Liver (tissue), 3 donors: ENCODE measurements around the gene STK25.

ENCODE experiments used
- EGR1 ChIP-seq, 2 donors: IDR thresholded peaks; 2 replicates each; pipeline ENCODE4 v1.6.1; 2016 to 2018; ENCODE audit warnings: antibody characterized with exemption in 2 of 2, low read depth in 2 of 2
- FOXA1 ChIP-seq: IDR thresholded peaks from 2 replicates; pipeline ENCODE4 v1.6.1; 2016; ENCODE audit warnings: antibody characterized with exemption
- JUND ChIP-seq, 2 donors: IDR thresholded peaks; 2 replicates each; pipeline ENCODE4 v1.6.1; 2016; ENCODE audit warnings: antibody characterized with exemption in 2 of 2
- RAD21 ChIP-seq, 2 donors: IDR thresholded peaks; 2 replicates each; pipeline ENCODE4 v1.6.1; 2016; ENCODE audit warnings: antibody characterized with exemption in 2 of 2, mild to moderate bottlenecking in 2 of 2
- TAF1 ChIP-seq: conservative IDR thresholded peaks from 2 replicates; pipeline ENCODE4 v1.6.1; 2016; ENCODE audit warnings: antibody characterized with exemption, mild to moderate bottlenecking
- YY1 ChIP-seq: IDR thresholded peaks from 2 replicates; pipeline ENCODE4 v1.6.1; 2016; ENCODE audit warnings: antibody characterized with exemption, mild to moderate bottlenecking
- TF ChIP-seq, protein P1 (sequence below): fragments of 150-350 bp; IDR thresholded peaks from 2 replicates; pipeline ENCODE4 v1.5.1; 2017; ENCODE audit warnings: improper control_type of control experiment, low read depth, low read length; ENCODE audit not compliant: missing input control
- TF ChIP-seq, protein P2 (sequence below): IDR thresholded peaks from 2 replicates; pipeline ENCODE4 v1.6.1; 2016; ENCODE audit warnings: antibody characterized with exemption, mild to moderate bottlenecking
- TF ChIP-seq, protein P3 (sequence below): IDR thresholded peaks from 2 replicates; pipeline ENCODE4 v1.6.1; 2016; ENCODE audit warnings: antibody characterized with exemption
- donor health status: healthy.
- donor health status: healthy.

DNA sequence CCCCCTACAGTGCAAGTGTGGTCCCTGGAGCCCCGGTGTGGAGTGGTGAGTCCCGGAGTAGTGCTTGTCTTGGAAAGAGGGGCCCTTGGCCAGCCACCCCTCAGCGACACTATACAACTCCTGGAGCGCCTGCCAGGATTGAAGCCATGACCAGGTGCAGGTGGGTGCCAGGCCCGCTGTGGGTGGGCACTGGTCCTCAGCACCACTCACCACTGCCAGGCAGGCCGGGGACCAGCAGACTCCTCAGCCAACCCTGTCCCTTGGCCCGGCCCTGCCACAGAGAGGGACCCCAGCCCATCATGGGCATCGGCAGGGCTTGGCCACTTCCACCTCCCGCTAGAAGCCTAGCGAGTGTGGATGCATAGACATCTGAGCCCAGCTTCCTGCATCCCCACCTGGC, 42.2 kb downstream of the STK25 start:
- TF ChIP-seq YY1 (no peak), EGR1 (IDR thresholded peaks at IDR 0.05; ENCODE audit: low read depth in 2 of 2) (no peak), TAF1 (no peak), RAD21 (IDR thresholded peaks at IDR 0.05) (no peak), JUND (IDR thresholded peaks at IDR 0.05) (no peak), FOXA1 (no peak)
- TF ChIP-seq, protein P1, sequence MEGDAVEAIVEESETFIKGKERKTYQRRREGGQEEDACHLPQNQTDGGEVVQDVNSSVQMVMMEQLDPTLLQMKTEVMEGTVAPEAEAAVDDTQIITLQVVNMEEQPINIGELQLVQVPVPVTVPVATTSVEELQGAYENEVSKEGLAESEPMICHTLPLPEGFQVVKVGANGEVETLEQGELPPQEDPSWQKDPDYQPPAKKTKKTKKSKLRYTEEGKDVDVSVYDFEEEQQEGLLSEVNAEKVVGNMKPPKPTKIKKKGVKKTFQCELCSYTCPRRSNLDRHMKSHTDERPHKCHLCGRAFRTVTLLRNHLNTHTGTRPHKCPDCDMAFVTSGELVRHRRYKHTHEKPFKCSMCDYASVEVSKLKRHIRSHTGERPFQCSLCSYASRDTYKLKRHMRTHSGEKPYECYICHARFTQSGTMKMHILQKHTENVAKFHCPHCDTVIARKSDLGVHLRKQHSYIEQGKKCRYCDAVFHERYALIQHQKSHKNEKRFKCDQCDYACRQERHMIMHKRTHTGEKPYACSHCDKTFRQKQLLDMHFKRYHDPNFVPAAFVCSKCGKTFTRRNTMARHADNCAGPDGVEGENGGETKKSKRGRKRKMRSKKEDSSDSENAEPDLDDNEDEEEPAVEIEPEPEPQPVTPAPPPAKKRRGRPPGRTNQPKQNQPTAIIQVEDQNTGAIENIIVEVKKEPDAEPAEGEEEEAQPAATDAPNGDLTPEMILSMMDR = no peak
- TF ChIP-seq, protein P2, sequence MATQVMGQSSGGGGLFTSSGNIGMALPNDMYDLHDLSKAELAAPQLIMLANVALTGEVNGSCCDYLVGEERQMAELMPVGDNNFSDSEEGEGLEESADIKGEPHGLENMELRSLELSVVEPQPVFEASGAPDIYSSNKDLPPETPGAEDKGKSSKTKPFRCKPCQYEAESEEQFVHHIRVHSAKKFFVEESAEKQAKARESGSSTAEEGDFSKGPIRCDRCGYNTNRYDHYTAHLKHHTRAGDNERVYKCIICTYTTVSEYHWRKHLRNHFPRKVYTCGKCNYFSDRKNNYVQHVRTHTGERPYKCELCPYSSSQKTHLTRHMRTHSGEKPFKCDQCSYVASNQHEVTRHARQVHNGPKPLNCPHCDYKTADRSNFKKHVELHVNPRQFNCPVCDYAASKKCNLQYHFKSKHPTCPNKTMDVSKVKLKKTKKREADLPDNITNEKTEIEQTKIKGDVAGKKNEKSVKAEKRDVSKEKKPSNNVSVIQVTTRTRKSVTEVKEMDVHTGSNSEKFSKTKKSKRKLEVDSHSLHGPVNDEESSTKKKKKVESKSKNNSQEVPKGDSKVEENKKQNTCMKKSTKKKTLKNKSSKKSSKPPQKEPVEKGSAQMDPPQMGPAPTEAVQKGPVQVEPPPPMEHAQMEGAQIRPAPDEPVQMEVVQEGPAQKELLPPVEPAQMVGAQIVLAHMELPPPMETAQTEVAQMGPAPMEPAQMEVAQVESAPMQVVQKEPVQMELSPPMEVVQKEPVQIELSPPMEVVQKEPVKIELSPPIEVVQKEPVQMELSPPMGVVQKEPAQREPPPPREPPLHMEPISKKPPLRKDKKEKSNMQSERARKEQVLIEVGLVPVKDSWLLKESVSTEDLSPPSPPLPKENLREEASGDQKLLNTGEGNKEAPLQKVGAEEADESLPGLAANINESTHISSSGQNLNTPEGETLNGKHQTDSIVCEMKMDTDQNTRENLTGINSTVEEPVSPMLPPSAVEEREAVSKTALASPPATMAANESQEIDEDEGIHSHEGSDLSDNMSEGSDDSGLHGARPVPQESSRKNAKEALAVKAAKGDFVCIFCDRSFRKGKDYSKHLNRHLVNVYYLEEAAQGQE = no peak
- TF ChIP-seq, protein P3, sequence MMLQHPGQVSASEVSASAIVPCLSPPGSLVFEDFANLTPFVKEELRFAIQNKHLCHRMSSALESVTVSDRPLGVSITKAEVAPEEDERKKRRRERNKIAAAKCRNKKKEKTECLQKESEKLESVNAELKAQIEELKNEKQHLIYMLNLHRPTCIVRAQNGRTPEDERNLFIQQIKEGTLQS = no peak
